GM20431 (cell line): ENCODE data around the gene ZNF638.

ENCODE experiments used
- in situ Hi-C: fragments of 300-500 bp; cut with MseI, MboI; formaldehyde crosslinking; loops from one replicate; pipeline ENCODE4 v1.15.0; 2020; ENCODE audit warnings: low sequenced_read_pairs; ENCODE audit not compliant: unreplicated experiment

ZNF638 gene

DNA sequence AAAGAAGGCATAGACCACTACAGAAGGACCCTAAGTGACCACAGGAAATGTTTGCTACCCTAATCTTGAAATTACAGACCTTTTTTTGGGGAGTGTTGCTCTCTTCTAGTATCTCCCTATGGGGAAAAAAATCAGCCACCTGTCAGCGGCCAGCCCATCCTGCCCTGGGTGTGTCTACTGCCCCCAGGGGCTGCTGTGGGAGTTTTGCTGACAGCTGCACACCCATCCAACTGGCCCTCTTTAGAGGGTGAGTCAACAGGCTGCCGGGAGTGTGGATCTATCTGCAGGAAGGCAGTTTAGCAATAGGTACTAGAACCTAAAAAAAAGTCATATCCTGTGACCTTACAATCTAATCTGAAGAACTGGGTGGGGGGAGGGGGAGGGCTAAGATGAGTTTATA lies 121.0 kb downstream of the ZNF638 start:
- in situ Hi-C loops: no loop called here

DNA sequence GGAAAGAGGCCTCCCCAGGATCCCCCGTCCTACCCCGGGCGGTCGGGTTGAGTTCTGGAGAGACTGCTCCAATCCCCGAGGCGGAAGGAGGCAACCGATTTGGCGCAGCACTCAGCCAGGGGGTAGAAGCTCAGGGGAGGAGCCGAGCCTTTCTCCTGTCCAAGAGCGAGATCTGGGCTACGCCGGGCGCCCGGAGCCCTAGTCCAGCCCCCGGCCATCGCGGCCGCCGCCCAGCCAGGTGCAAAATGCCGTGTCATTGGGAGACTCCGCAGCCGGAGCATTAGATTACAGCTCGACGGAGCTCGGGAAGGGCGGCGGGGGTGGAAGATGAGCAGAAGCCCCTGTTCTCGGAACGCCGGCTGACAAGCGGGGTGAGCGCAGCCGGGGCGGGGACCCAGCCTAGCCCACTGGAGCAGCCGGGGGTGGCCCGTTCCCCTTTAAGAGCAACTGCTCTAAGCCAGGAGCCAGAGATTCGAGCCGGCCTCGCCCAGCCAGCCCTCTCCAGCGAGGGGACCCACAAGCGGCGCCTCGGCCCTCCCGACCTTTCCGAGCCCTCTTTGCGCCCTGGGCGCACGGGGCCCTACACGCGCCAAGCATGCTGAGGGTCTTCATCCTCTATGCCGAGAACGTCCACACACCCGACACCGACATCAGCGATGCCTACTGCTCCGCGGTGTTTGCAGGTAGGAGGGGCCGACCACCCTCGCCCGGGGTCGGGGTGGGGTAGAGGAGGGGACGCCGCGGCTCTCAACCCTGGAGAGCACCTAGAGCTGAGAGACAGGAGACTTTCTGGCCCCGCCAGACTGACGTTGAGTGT lies 122.0 kb downstream of the ZNF638 start, which contains the start of gene DYSF:
Gene DYSF (plus strand): TSS at position 158 of the 817 bp plus-strand sequence.
- in situ Hi-C loops: no loop called here

DNA sequence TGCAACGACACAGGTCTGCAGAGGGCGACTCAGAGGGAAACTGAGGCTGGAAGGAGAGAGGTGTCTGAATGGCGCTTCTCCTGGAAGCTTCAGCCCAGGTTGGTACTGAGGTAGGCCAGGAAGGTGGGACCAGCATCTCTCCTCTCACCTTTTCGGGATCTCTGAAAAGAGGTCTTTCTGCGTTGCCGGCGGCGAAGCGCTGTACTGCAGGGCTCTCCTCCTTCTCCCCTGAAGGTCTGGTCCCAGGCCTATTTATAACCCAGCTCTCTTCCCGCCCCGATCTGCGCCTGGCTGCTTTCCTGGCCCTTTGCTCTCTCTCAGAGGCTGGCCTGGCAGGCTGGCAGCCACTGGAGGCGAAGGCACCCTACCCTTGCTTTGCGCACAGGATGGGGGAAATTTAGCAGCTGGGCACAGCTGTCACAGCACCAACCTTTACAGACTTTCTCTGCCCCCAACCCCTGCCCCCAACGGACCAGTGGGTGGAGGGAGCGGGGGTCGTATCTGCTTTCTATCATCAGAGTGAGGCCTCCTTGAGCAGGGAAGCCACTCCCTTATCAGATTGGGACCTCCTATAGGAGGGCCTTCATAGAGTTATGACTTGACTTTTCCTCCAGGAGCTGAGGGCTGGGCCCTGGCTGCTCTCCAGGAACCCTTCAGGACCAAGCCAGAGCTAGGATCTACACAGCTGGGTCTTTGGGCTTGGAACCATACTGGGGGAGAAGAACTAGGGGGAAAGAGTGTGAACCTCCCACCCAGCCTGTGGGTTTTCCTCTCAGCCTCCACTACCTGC lies 122.8 kb downstream of the ZNF638 start:
- in situ Hi-C loops: no loop called here

DNA sequence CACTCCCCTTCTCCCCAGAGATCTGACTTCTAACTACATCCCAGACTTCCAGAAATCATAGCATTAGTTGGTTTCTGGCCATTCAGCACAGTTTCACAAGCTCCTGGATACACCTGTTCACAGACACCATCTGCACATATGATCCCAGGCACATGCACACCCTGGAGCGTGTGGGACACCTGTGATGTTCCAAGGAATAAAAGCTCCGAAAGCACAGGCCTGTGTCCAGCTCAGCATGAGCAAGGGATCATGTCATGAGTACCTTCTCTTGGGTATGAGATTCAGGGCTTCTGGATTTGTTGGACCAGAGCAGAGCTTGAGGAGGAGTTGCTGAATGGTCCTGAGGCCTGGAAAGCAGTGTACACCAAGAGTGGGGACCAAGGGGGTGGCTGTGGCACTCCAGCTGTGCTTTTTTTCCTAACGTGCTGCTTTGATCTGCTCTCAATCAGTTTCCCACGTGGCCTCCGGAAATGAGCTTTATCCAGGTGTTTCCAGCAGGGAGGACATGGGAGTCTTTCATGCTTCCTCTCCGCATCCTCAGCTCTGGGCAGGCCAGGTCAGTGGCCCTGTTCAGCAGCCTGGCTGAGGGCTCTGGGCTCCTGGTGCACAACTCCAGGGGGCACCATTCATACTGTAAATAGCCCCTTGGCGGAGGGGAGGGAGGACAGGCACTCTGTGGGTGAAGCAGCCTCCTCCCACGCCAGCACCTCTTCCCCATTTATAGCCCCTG lies 123.6 kb downstream of the ZNF638 start:
- in situ Hi-C loops: no loop called here

DNA sequence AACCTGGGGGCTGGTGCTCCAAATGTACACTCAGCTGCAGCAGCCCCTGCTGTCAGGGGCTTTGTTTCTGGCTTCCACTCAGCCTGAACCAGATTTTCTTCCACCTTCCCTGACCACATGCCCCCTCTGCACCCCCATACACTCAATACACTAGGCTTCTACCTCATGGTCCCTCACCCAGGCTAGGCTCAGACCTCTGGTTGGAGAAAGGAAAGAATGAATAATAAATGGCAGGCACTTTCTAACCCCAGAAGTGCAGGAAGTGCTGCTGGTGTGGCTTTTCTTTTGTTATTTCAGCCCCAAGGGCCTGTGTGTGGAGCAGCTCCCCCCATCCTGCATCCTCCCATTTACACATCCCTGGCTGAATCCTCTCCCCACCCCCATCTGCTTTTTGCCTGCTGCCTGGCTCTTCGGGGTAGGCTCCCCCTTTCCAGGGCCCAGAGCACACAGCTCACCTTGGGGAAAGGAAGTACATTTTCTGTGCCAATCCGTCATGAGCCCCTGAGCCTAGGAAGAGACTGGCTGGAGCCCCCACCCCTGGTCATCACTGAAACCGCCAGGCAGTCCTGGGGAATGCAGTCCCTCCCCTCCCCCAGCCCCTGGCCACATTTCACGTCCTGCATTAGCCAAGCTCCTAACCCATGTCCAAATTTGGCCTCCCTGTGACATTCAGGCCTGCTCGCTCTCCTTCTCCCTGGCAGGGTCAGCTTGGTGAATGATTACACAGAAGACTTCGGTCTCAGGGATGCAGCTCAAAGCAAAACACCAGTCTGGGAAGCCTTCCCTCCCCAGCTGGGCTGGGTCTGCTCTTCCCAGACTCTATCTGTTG lies 124.4 kb downstream of the ZNF638 start:
- in situ Hi-C loops: no loop called here

DNA sequence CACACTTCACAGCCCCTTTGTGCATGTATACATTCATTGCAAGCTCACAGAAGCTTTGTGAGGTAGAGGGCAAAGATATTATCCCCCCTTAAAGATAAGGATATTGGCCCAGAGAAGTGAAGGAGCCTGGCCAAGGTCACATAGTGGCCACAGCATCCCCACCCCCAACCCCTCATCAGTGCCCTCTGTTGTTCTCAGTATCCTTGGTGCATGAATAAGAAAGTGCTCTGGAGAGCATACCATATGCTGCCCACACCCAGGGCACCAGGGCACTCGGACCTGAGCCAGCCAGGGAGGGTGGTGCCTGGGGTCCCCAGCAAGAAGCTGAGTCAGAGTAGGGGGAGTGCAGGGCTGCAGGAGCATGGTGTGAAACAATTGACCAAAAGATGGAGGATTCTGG lies 125.0 kb downstream of the ZNF638 start:
- in situ Hi-C loops: no loop called here

DNA sequence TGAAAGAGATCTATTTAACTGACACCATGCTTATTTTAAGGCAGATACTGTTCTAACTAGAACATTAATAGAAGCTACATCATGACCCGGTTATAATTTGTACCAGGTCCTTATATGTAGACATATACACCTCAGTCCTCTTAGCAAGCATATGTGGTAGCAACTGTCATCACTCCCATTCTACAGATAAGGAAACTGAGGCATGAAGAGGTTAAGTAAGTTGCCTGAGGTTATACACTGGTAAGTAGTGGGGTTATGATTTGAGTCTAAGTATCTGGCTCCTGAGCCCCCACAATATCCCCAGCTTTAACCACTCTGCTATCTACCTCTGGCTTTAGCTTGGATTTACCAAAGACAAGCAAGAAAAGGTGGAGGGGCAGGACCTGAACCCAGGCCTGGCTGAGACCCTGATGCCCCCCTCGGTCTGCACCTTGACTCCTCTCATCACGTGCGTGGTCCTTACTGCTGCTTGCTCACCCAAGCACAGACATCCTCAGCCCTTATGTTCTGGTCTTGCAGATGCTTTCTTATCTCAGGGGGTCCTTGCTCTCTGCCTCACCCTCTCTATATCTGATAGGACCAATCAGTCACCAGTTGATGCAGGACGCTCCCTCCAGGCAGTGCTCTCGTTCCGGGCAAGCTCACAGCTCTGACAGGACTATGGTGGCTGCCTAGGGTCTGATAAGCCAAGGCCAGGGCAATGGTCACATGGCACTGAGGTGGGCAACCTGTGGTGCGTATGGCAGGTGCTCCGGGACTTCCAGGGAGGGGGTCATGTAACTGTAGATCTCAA lies 125.7 kb downstream of the ZNF638 start:
- in situ Hi-C loops: no loop called here

DNA sequence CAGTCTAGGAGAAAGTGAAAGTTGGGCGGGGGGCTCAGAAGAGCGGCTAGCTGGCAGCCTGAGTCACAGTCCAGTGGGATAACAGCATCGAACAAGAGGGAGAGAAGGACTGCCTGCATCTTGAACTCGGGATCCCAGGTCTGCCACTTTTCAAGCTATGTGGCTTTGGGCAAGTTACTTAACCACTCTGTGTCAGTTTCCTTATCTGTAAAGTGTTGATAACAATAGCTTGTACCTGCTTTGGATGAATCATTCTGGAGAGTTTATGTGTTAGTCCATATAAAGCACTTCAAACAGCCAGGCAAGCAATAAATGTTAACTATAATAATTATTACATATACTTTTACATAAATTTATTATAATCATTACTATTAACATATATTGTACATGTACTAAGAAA lies 126.3 kb downstream of the ZNF638 start:
- in situ Hi-C loops: no loop called here

DNA sequence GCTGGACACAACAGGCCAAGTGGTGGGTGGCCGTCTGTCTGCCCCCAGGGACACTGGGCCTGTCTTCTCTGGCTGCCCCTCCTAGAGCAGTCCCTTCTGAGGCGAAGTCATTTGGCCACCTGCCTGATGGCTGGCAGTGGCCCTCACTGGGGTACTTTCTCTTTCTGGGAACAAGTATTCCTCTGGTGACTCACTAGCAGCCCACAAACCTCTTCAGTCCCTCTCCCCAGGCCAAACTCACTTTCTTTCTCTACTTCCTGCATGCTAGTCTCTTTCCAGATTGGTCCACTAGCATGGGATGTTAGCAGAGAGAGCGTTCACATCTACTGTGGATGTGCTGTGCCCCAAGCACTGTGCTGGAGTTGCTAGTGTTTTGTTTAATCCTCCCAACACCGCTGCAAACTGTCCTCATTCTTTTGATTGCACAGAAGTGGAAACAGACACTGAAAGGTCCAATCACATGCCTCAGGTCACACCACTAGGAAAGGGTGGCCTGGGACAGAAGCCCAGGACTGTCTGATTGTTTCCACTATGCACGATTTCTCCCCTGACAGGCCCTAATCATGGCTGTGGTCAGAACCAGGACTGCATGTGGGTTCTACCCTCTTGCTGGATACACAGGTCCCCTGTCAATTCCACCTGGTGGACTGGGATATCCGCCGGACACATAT lies 127.0 kb downstream of the ZNF638 start:
- in situ Hi-C loops: no loop called here

DNA sequence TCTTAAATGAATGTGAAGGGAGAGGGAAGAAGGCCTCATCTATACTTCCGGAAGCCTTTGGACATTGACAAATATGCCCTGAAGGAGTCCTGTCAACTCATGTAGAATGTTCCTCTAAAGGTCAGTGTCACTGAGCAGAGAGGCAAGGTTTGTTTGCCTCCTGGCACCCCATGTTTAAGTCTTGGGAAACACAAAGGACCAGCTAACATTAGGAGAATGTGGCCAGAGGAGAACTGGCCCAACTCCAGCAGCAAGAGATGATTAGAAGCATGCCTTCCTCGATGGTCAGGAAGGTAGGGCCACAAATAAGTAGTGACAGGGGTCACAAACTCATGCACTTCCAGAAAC lies 127.5 kb downstream of the ZNF638 start:
- in situ Hi-C loops: no loop called here

DNA sequence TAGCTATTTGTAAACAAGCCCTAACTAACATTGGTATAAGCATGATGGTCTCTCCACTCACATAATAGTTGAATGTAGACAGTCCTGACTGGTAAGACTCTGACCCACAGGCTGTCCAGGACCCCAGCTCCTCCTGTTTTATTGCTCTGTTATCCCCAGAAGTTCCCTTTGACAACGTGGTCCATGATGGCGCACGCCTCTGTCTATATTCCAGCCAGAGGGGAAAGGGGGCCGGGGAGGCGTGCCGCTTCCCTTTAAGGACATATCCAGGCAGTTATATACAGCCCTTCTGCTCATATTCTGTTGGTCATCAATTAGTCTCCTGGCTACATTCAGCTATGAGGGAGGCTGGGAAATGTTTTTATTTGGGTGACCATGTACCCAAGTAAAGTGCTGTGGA lies 128.5 kb downstream of the ZNF638 start:
- in situ Hi-C loops: no loop called here

DNA sequence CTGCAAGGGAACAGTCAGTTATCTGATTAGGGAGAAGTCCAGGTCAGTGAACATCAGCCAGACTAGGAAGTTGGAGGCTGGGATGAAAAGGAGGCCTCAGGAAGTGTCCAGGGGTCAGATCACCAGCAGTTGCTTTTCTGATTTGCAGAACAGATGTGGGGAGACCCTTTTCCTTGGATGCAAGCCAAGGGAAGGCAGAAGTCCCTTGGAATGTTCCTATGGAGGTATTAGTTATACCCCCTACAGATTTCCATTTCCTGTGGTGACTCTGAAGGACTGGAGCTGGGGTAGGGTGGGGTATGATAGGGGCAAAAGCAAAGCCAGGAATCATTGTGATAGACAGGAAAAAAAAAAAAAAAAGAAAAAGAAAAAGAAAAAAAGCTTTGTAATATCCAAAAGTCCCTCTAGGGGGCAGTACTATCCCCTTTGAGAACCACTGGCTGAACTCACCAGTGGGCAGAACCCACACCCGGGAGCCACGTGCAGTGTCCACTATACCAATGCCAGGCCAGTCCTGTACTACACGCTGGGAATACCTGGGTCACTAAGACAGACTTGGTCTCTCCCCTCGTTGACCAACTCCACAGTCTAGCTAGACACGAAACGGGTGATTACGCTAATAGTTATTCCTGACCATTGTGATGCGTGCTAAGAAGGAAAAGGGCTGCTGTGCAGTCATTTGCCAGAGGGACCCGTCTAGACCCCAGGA lies 129.2 kb downstream of the ZNF638 start:
- in situ Hi-C loops: no loop called here

DNA sequence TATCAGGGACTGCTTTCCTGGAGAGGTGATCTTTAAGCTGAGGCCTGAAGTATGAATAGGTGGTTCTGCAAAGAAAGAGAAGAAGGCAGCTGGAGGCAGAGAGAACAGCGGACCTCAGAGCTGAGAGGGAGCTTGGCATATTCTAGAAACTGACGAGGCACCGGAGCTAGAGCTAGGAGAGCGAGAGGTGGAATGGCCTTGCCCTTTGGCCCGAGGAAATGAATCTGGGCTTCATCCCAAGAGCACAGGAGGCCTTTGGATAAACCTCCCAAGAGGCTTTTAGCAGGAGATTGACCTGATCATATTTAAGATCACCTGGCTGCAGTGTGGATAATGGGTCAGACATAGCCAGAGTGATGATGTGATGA lies 129.7 kb downstream of the ZNF638 start:
- in situ Hi-C loops: no loop called here

DNA sequence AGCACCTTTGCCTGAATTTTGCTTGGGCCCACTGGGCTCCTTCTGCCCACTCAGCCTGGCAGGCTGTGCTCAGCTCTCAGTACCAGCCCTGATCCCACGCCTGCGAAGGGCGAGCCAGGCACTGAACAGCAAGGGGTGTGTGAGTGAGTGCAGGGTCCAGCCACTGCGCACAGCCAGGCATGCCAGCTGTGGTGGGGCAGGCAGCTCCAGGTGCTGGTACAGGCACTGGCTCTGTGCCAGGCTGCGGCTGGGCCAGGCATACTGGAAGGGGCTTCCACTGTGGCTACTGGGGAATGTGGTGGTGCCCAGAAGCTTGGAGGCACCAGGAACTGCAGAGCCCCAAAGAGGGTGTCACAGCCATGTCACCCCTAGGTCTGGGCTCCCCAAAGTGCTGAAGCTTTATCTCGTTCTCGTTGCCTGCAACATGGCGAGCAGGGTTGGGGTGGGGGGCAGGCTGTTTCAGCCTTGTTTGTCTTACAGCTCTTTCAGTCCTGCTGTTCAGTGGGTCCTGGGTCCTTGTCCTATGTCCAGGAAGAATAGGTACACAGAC lies 130.5 kb downstream of the ZNF638 start:
- in situ Hi-C loops: no loop called here

DNA sequence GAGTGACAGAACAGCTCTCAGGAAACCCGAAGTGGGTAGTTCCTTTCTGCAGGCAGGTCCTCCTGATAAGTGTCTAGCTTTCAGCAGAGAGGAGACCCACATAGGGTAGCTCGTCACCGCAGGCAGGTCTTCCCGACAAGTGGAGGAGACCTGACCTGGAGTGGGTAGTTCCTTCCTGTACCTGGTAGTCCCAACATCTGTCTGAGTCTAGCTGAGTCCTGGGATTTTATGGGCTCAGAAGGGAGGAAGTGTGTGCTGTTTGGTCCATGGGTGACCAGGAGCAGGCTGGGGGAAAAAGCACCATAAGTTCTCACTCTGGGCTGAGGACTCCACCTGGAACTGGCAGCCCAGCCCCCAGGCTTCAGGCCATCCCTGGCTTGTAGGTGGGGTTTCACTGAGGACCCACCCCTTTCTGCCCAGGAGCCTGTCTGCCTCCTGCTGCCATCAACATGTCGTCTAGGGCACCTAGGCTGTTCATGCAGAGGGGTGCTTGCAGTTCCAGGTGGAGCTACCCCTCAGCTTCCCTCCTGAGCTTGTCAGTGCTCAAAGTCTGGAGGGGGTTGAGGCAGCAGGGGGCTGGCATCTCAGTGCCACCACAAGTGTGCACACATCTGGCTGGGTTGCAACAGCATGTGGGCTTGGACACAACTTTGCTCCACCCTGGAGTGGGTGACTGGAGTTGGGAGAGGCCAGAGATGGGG lies 131.2 kb downstream of the ZNF638 start:
- in situ Hi-C loops: no loop called here

DNA sequence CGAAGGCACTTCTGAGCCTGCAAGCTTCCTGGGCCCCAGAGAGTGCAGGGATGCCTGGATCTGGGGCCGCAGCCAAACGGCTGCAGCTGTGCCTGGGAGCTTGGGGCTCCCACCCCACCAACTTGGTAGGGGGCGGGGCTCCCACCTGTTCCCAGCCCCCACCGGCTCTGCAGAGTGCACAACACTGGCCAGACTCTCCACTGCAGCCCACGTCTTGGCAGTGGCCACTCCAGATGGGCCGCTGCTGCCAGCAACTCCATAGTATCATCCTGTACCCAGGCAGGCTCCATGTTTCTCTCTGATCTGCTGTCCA lies 131.7 kb downstream of the ZNF638 start:
- in situ Hi-C loops: no loop called here

DNA sequence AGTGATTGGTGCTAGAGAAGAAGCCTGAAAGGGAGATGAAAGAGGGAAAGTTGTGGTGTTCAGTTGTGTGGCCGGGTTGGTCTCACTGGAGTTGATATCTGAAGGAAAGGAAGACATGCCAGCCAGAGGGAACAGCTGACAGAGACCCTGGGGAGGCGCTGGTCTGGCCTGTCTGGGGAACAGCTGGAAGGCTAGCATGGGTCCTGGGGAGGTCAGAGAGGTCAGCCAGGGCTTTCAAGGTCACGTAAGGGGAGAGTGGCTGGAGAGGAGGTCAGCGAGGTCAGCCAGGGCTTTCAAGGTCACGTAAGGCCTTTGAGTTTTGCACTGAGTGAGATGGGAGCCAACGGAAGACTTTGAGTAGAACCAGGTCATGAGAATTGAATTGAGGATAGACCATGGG lies 132.8 kb downstream of the ZNF638 start:
- in situ Hi-C loops: no loop called here

DNA sequence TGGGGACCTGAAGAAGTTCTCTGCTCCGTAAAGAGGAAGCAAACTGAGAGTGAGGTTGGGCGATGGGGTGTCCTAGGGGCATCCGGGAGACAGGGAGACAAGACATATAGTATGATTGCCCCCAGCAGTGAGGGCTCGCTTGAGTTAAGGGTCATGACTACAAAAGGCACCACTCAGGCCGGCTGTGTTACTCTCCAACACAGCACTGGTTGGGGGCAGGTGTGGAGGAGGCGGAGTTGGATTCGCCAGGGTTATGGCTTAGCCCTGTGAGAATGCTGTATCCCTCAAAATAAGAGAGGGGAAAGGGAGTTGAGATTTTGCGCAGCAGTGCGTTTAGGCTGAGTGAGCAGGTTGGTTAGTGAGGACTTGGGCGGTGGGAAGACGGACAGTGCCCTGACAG lies 133.8 kb downstream of the ZNF638 start:
- in situ Hi-C loops: no loop called here
